Neural progenitor cell (in vitro differentiated cells): ENCODE results near the gene MITF. TPM values are rescaled to one million over a fixed set of nuclear protein-coding genes. Genes with fewer than 3 reads are reported as not detected.

Experiments used
- DNase-seq: peaks from one replicate; pipeline ENCODE4 v3.0.0-alpha.2; 2016; ENCODE audit warnings: low spot score
- H2AFZ ChIP-seq: fragments of 200-600 bp; sonication (generic); replicated peaks from 2 replicates; pipeline ENCODE4 v1.6.1; 2016; ENCODE audit warnings: antibody characterized with exemption
- H3F3A ChIP-seq: fragments of 200-600 bp; sonication (generic); 2 replicates; pipeline ENCODE4 v1.6.1; 2016; ENCODE audit warnings: antibody characterized with exemption, low read depth
- H3K27ac ChIP-seq: fragments of 200-600 bp; sonication (generic); 2 replicates; pipeline ENCODE4 v1.5.1; 2016; ENCODE audit warnings: mild to moderate bottlenecking
- H3K27me3 ChIP-seq: fragments of 200-600 bp; sonication (generic); 2 replicates; pipeline ENCODE4 v1.6.1; 2016; ENCODE audit warnings: mild to moderate bottlenecking, moderate library complexity
- H3K36me3 ChIP-seq: fragments of 200-600 bp; sonication (generic); 2 replicates; pipeline ENCODE4 v1.5.1; 2016
- H3K4me1 ChIP-seq: fragments of 200-600 bp; sonication (generic); 2 replicates; pipeline ENCODE4 v1.6.1; 2016; ENCODE audit warnings: mixed run types
- H3K4me2 ChIP-seq: fragments of 200-600 bp; sonication (generic); 2 replicates; pipeline ENCODE4 v1.6.1; 2016
- H3K4me3 ChIP-seq: fragments of 200-600 bp; sonication (generic); 2 replicates; pipeline ENCODE4 v1.5.1; 2016
- H3K79me2 ChIP-seq: fragments of 200-600 bp; sonication (generic); 2 replicates; pipeline ENCODE4 v1.6.1; 2016; ENCODE audit warnings: low read depth
- H3K9ac ChIP-seq: fragments of 200-600 bp; sonication (generic); 2 replicates; pipeline ENCODE4 v1.6.1; 2016
- H3K9me3 ChIP-seq: fragments of 200-600 bp; sonication (generic); 2 replicates; pipeline ENCODE4 v1.5.1; 2016; ENCODE audit warnings: low read depth
- H4K20me1 ChIP-seq: fragments of 200-600 bp; sonication (generic); 2 replicates; pipeline ENCODE4 v1.6.1; 2016; ENCODE audit warnings: low read depth
- H3K27ac Mint-ChIP-seq: 3 replicates; pipeline ENCODE4 v1.8.0; 2021; ENCODE audit warnings: mixed read lengths
- H3K27me3 Mint-ChIP-seq: 2 replicates; pipeline ENCODE4 v1.8.0; 2022; ENCODE audit warnings: low read depth, mild to moderate bottlenecking, inconsistent platforms, moderate library complexity, mixed read lengths; ENCODE audit not compliant: insufficient read depth
- H3K36me3 Mint-ChIP-seq: 3 replicates; pipeline ENCODE4 v1.8.0; 2021; ENCODE audit warnings: mixed read lengths
- H3K4me1 Mint-ChIP-seq: 3 replicates; pipeline ENCODE4 v1.8.0; 2021; ENCODE audit warnings: mixed read lengths
- H3K4me3 Mint-ChIP-seq: 3 replicates; pipeline ENCODE4 v1.8.0; 2021; ENCODE audit warnings: mild to moderate bottlenecking, moderate library complexity, mixed read lengths
- H3K9me3 Mint-ChIP-seq: 3 replicates; pipeline ENCODE4 v1.8.0; 2020; ENCODE audit warnings: mixed read lengths
- EZH2 ChIP-seq: fragments of 200-600 bp; sonication (generic); IDR thresholded peaks from 2 replicates; pipeline ENCODE4 v1.6.1; 2017; ENCODE audit warnings: antibody characterized with exemption, mild to moderate bottlenecking, moderate library complexity
- EZH2phosphoT487 ChIP-seq: fragments of 200-600 bp; sonication (generic); IDR thresholded peaks from 2 replicates; pipeline ENCODE4 v1.6.1; 2017; ENCODE audit warnings: antibody characterized with exemption
- total RNA-seq: library from RNA; depleted of rRNA; stranded (reverse); fragments of >200 nt; gene quantifications from 2 replicates; pipeline ENCODE4 v1.2.3, GENCODE V29; 2015; ENCODE audit warnings: low replicate concordance
- TF ChIP-seq, protein P1 (sequence below): fragments of 200-600 bp; sonication (generic); IDR thresholded peaks from 2 replicates; pipeline ENCODE4 v1.5.1; 2017; ENCODE audit warnings: antibody characterized with exemption, mild to moderate bottlenecking

MITF gene
- total RNA-seq, 1 donor from 2014 or later, result not detected

DNA sequence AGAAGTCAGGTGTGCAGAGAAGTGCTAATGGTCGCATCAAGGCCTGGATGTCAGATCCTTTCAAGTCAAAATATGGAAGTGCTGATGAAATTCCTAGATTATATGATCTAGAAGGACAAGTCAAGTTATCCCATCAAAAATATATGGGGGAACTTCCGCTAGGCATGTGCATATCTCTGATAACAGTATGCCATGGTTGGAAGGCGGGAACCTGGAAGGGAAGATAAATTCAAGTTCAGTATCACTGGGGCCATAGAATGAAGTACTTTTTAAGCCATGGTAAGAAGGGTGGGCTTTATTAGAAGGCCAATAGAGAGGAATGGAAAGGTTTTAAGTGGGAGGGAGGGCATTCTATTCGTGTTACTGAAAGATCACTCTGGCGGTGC lies 38.3 kb downstream of the MITF start:
- Histone ChIP-seq H3K4me3 (no peak overlapping the region), H3K4me2 (no peak overlapping the region), H3K9ac (no peak overlapping the region), H3K36me3 (no peaks in the 10 kb centered on the region), H2AFZ (no peak overlapping the region), H3K27ac (no peak overlapping the region), H3F3A (no peaks in the 10 kb centered on the region), H3K9me3 (no peaks in the 10 kb centered on the region), H3K27me3 (no peaks in the 10 kb centered on the region), H3K4me1 (no peaks in the 10 kb centered on the region), H4K20me1 (no peaks in the 10 kb centered on the region), H3K79me2 (no peaks in the 10 kb centered on the region)
- Mint-ChIP-seq H3K27ac (no peak overlapping the region), H3K27me3 (no peaks in the 10 kb centered on the region), H3K36me3 (no peaks in the 10 kb centered on the region), H3K4me1 (no peaks in the 10 kb centered on the region), H3K9me3 (no peaks in the 10 kb centered on the region), H3K4me3 (no peak overlapping the region)
- DNase-seq, result no peak
- TF ChIP-seq, protein P1, sequence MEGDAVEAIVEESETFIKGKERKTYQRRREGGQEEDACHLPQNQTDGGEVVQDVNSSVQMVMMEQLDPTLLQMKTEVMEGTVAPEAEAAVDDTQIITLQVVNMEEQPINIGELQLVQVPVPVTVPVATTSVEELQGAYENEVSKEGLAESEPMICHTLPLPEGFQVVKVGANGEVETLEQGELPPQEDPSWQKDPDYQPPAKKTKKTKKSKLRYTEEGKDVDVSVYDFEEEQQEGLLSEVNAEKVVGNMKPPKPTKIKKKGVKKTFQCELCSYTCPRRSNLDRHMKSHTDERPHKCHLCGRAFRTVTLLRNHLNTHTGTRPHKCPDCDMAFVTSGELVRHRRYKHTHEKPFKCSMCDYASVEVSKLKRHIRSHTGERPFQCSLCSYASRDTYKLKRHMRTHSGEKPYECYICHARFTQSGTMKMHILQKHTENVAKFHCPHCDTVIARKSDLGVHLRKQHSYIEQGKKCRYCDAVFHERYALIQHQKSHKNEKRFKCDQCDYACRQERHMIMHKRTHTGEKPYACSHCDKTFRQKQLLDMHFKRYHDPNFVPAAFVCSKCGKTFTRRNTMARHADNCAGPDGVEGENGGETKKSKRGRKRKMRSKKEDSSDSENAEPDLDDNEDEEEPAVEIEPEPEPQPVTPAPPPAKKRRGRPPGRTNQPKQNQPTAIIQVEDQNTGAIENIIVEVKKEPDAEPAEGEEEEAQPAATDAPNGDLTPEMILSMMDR, result no peak
- TF ChIP-seq EZH2phosphoT487 (no peak), EZH2 (no peak)

DNA sequence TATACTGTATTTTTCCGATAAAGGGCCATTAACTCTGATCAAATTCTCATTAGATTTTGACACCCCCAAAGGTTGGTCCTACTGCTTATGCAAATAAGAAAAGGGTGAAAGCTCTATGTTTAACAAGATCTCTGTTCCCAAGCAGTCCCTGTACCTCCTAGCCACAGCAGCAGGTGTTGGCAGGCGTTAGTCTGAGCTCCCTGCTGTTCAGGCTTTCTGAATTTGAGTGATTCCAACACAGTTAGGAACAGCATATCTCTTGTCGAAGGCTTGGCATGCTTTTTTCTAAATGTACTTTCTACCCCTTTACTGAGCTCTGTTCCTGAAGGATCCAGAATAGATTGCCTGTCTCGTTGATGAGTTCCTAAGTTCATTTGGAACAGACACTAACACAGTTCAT lies 42.3 kb downstream of the MITF start:
- DNase-seq, result no peak
- Histone ChIP-seq H3K36me3 (no peaks in the 10 kb centered on the region), H3K9ac (no peak overlapping the region), H3K27ac (no peak overlapping the region), H3K9me3 (no peaks in the 10 kb centered on the region), H2AFZ (no peak overlapping the region), H3K4me2 (no peak overlapping the region), H3K27me3 (no peaks in the 10 kb centered on the region), H3K4me1 (no peaks in the 10 kb centered on the region), H4K20me1 (no peaks in the 10 kb centered on the region), H3K4me3 (no peak overlapping the region), H3K79me2 (no peaks in the 10 kb centered on the region), H3F3A (no peaks in the 10 kb centered on the region)
- TF ChIP-seq, protein P1, result no peak
- TF ChIP-seq EZH2phosphoT487 (no peak), EZH2 (no peak)
- no peak overlapping the region for H3K4me3 Mint-ChIP-seq
- H3K27me3 Mint-ChIP-seq, result peaks cover 2% of the 10 kb centered on the region
- no peaks in the 10 kb centered on the region for H3K9me3 Mint-ChIP-seq
- no peak overlapping the region for H3K27ac Mint-ChIP-seq
- H3K36me3 Mint-ChIP-seq, result no peaks in the 10 kb centered on the region
- H3K4me1 Mint-ChIP-seq, result peaks cover 3% of the 10 kb centered on the region

DNA sequence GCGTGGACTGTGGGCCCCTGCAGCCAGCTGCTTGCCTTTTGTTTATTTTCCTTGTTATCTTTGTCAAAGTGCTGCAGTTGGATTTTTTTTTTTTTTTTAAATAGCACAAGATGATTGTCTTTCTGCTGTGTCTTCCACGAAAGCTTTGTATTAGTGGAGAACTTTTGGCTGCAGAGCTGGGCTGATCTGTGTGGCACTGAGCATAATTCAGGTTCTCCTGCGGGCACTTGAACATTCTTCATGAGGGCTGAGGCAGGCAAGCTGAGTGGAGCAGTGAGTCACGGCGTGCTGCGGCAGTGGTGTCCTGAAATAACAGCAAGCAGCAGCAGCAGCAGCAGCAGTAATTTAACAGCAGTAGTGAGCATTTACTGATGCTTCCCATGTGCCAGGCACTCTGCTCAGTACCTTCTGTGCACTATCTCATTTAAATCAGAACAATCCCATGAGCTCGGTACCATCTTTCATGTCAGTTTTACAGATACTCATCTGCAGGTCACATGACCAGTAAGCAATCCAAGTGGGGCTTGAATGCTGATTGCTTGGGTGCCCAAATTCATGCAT lies 45.8 kb downstream of the MITF start:
- Histone ChIP-seq H3K79me2 (no peaks in the 10 kb centered on the region), H3K4me3 (no peak overlapping the region), H3K4me2 (no peak overlapping the region), H3F3A (no peaks in the 10 kb centered on the region), H3K27ac (no peak overlapping the region), H4K20me1 (no peaks in the 10 kb centered on the region), H3K36me3 (no peaks in the 10 kb centered on the region), H2AFZ (no peak overlapping the region), H3K9me3 (no peaks in the 10 kb centered on the region), H3K27me3 (no peaks in the 10 kb centered on the region), H3K9ac (no peak overlapping the region), H3K4me1 (no peaks in the 10 kb centered on the region)
- peaks cover 6% of the 10 kb centered on the region for H3K4me1 Mint-ChIP-seq
- H3K27me3 Mint-ChIP-seq, result peaks cover 2% of the 10 kb centered on the region
- no peaks in the 10 kb centered on the region for H3K36me3 Mint-ChIP-seq
- DNase-seq, result no peak
- TF ChIP-seq EZH2phosphoT487, result no peak
- TF ChIP-seq, protein P1, result no peak
- no peak for TF ChIP-seq EZH2
- H3K27ac Mint-ChIP-seq, result no peak overlapping the region
- peaks cover 8% of the 10 kb centered on the region for H3K9me3 Mint-ChIP-seq
- H3K4me3 Mint-ChIP-seq, result no peak overlapping the region
